ENCODE data around the gene FOXD1.

- no peak for TF ChIP-seq CTCF (IDR thresholded peaks at IDR 0.05)
- no peak for TF ChIP-seq POLR2A (IDR thresholded peaks at IDR 0.05)
Observed at GRCh38 chr5:73487815-73488214, 39.2 kb upstream of the FOXD1 start.
